Measurements from ENCODE around the gene SANBR.
"Not testable (repeated sequence)": the region's sequence is repeated elsewhere in the genome, so short reads cannot be mapped to it uniquely, and the experiment has no call there.

The SANBR gene

GRCh38 chr2:61065714-61066709, at the start of gene SANBR:
SANBR (plus strand) TSS chr2:61065871; CDS start chr2:61070351, 4,480 bp downstream.
- DNase-seq, result peak; percentile 88 to 94

- no peak for DNase-seq
These were observed 49.7 kb upstream of the SANBR start for GRCh38 chr2:61015976-61016375.

GRCh38 chr2:61016392-61017002, 49.2 kb upstream of the SANBR start:
- no peak for DNase-seq

GRCh38 chr2:61017003-61017555, 48.6 kb upstream of the SANBR start:
- peak; percentile 77 to 99 for DNase-seq

- DNase-seq, result peak; percentile 71 to 99
These were observed 47.9 kb upstream of the SANBR start, which contains the start of the genes PEX13 and PUS10 for GRCh38 chr2:61017556-61018317. PEX13 (plus strand) TSS chr2:61017720; CDS start chr2:61017760, 40 bp downstream. PUS10 (minus strand) TSS chr2:61018255; CDS start chr2:61011890, 6,365 bp downstream.

GRCh38 chr2:61018318-61018755, 47.3 kb upstream of the SANBR start:
- DNase-seq, result no peak

GRCh38 chr2:61018798-61019197, 46.9 kb upstream of the SANBR start:
- DNase-seq, result no peak

GRCh38 chr2:61021228-61021660, 44.4 kb upstream of the SANBR start:
- DNase-seq, result no peak

GRCh38 chr2:61023670-61024069, 42.0 kb upstream of the SANBR start:
- no peak for DNase-seq

- DNase-seq, result no peak
These were observed 36.1 kb upstream of the SANBR start for GRCh38 chr2:61029533-61029932.

GRCh38 chr2:61034592-61034991, 31.1 kb upstream of the SANBR start:
- DNase-seq, result not testable (repeated sequence)

GRCh38 chr2:61036643-61037042, 29.0 kb upstream of the SANBR start:
- not testable (repeated sequence) for DNase-seq

- DNase-seq, result no peak
These were observed 22.9 kb upstream of the SANBR start for GRCh38 chr2:61042807-61043206.

GRCh38 chr2:61044636-61045035, 21.0 kb upstream of the SANBR start:
- DNase-seq, result no peak

GRCh38 chr2:61045226-61045625, 20.4 kb upstream of the SANBR start:
- DNase-seq, result no peak

- DNase-seq, result no peak
These were observed 19.7 kb upstream of the SANBR start for GRCh38 chr2:61045999-61046398.

GRCh38 chr2:61055557-61055956, 10.1 kb upstream of the SANBR start:
- DNase-seq, result no peak

GRCh38 chr2:61057562-61057961, 8.1 kb upstream of the SANBR start:
- DNase-seq, result no peak

- no peak for DNase-seq
These were observed 6.3 kb upstream of the SANBR start for GRCh38 chr2:61059382-61059781.

GRCh38 chr2:61074100-61074499, 8.4 kb downstream of the SANBR start:
- DNase-seq, result no peak

GRCh38 chr2:61085883-61086282, 20.2 kb downstream of the SANBR start:
- no peak for DNase-seq

- no peak for DNase-seq
These were observed 24.1 kb downstream of the SANBR start for GRCh38 chr2:61089797-61090196.

Data from NCI-H187 (cell line).